PFSK-1 (cell line): ENCODE data around the gene SYT14.

Experiments
- POLR2AphosphoS5 ChIP-seq: IDR thresholded peaks from 2 replicates; pipeline ENCODE4 v1.6.1; 2012; ENCODE audit warnings: low read depth, mild to moderate bottlenecking, control low read depth, low read length, moderate library complexity
- TF ChIP-seq, protein P1 (sequence below), 2 experiments: IDR thresholded peaks; 2 replicates each; pipeline versions ENCODE4 v1.6.1 to v1.8.0; 2011 to 2012; ENCODE audit warnings: low read depth in 2 of 2, low read length in 2 of 2, control low read depth in 1 of 2, inconsistent platforms in 1 of 2, mild to moderate bottlenecking in 1 of 2, moderate library complexity in 1 of 2; ENCODE audit not compliant: insufficient read depth in 1 of 2

DNA sequence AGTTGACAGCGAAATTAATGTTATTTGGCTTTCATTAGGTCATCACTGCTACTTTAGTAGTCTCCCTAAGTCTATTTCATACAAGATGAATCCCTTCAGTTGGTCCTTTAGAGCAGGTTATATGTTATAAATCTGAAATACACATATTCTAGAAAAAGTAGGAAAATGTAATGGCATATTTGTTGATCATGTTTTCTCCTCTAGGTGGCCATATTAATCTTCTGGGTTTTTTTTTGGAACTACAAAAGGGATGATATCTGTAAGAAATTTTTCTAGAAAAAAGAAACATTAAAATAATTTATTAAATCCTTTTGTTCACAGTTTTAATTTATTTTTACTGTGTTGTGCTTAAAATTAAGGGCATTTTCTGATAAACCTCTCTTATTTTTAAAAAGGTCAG, 87.9 kb downstream of the SYT14 start:
- no peak for TF ChIP-seq POLR2AphosphoS5
- TF ChIP-seq, protein P1, sequence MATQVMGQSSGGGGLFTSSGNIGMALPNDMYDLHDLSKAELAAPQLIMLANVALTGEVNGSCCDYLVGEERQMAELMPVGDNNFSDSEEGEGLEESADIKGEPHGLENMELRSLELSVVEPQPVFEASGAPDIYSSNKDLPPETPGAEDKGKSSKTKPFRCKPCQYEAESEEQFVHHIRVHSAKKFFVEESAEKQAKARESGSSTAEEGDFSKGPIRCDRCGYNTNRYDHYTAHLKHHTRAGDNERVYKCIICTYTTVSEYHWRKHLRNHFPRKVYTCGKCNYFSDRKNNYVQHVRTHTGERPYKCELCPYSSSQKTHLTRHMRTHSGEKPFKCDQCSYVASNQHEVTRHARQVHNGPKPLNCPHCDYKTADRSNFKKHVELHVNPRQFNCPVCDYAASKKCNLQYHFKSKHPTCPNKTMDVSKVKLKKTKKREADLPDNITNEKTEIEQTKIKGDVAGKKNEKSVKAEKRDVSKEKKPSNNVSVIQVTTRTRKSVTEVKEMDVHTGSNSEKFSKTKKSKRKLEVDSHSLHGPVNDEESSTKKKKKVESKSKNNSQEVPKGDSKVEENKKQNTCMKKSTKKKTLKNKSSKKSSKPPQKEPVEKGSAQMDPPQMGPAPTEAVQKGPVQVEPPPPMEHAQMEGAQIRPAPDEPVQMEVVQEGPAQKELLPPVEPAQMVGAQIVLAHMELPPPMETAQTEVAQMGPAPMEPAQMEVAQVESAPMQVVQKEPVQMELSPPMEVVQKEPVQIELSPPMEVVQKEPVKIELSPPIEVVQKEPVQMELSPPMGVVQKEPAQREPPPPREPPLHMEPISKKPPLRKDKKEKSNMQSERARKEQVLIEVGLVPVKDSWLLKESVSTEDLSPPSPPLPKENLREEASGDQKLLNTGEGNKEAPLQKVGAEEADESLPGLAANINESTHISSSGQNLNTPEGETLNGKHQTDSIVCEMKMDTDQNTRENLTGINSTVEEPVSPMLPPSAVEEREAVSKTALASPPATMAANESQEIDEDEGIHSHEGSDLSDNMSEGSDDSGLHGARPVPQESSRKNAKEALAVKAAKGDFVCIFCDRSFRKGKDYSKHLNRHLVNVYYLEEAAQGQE (IDR thresholded peaks at IDR 0.05; ENCODE audit: insufficient read depth in 1 of 2, low read depth in 2 of 2, low read length in 2 of 2): no peak
